Measurements from ENCODE around the gene ABTB1.

Gene ABTB1

DNA sequence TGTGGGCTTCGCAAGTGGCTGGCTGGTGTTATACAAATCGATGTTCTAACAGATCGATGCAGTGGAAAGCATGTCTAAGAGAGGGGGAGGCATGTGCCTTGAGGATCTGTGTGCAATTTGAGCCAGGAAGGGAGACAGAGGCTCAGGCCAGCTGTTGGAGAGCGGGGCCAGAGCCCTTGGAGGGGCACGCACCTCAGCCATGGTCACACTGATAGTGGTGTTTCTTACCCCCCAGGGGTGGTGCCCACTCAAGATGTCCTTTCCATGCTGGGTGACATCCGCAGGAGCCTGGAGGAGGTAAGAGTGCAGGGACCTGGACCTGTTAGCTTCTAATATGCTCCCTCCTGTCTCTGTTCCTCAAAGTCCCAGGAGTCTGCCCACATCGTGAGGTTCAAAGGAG is 3.8 kb upstream of the ABTB1 start:
- FAIRE-seq (no peak), DNase-seq (ENCODE audit: insufficient read length, low spot score) (no peak)
- TF ChIP-seq PAX5 (IDR thresholded peaks at IDR 0.05; ENCODE audit: insufficient read depth, low read length, severe bottlenecking) (no peak), SPI1 (IDR thresholded peaks at IDR 0.05; ENCODE audit: low read depth, low read length) (no peak), POU2F2 (IDR thresholded peaks at IDR 0.05; ENCODE audit: low read depth, low read length) (no peak), TAF1 (IDR thresholded peaks at IDR 0.05; ENCODE audit: low read depth, low read length) (no peak), POLR2A (IDR thresholded peaks at IDR 0.05; ENCODE audit: low read depth, low read length) (no peak), POLR2AphosphoS5 (IDR thresholded peaks at IDR 0.05; ENCODE audit: low read depth, low read length) (no peak)

DNA sequence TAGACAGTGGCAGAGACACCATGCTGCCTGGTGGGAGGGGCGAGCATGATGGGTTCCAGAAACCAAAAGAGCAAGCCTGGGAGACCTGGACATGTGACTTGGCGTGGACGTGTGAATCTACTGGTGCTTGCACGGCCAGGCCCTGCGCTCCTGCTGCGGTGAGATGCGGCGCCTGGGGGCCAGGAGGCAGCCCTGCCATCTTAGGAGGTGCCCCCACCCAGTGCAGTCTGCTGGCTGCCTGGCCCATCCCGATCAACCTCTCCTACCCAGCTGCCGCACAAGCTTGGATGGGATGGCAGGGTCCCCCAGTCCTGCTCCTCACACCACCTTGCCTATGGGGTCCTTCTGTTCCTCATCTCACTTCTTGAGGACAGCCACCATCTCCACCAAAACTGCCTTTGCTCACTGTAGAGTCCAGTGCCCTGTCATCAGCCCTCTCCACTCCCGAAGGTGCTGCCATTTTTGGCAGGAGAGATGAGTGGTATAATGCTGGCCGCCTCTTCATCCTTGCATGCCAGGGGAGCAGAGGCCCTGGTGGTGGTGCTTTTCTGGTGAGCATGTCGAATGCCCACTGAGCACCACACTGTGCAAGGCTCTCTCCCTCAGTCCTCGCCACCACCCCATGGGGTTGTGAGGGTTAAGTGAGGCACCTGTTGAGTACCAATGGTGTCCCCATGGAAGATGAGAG is 3.1 kb upstream of the ABTB1 start:
- no peak for DNase-seq (ENCODE audit: insufficient read length, low spot score)
- TF ChIP-seq PAX5 (IDR thresholded peaks at IDR 0.05; ENCODE audit: insufficient read depth, low read length, severe bottlenecking): no peak
- no peak for TF ChIP-seq POU2F2 (IDR thresholded peaks at IDR 0.05; ENCODE audit: low read depth, low read length)
- no peak for TF ChIP-seq POLR2AphosphoS5 (IDR thresholded peaks at IDR 0.05; ENCODE audit: low read depth, low read length)
- TF ChIP-seq POLR2A (IDR thresholded peaks at IDR 0.05; ENCODE audit: low read depth, low read length): no peak
- TF ChIP-seq SPI1 (IDR thresholded peaks at IDR 0.05; ENCODE audit: low read depth, low read length): no peak
- TF ChIP-seq TAF1 (IDR thresholded peaks at IDR 0.05; ENCODE audit: low read depth, low read length): no peak
- FAIRE-seq: no peak

DNA sequence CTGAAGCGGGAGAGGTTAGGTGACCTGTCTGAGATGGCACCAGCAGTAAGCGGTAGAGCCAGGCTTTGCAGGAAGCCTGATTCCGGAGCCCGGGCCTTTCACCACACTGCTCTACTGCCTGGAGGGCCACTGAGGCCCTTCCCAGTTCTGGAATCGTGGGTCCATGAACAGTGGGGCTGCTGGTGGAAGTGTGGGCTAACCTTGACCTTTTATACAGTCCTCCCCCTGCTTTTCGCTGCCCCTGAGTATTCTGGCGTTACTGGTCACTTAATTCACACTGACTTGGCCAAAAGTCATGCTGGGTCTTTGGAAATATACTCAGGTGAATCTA is 2.6 kb upstream of the ABTB1 start:
- TF ChIP-seq TAF1 (IDR thresholded peaks at IDR 0.05; ENCODE audit: low read depth, low read length) (no peak), PAX5 (IDR thresholded peaks at IDR 0.05; ENCODE audit: insufficient read depth, low read length, severe bottlenecking) (no peak), POU2F2 (IDR thresholded peaks at IDR 0.05; ENCODE audit: low read depth, low read length) (no peak), SPI1 (IDR thresholded peaks at IDR 0.05; ENCODE audit: low read depth, low read length) (no peak), POLR2AphosphoS5 (IDR thresholded peaks at IDR 0.05; ENCODE audit: low read depth, low read length) (no peak), POLR2A (IDR thresholded peaks at IDR 0.05; ENCODE audit: low read depth, low read length) (no peak)
- FAIRE-seq (no peak), DNase-seq (ENCODE audit: insufficient read length, low spot score) (no peak)

DNA sequence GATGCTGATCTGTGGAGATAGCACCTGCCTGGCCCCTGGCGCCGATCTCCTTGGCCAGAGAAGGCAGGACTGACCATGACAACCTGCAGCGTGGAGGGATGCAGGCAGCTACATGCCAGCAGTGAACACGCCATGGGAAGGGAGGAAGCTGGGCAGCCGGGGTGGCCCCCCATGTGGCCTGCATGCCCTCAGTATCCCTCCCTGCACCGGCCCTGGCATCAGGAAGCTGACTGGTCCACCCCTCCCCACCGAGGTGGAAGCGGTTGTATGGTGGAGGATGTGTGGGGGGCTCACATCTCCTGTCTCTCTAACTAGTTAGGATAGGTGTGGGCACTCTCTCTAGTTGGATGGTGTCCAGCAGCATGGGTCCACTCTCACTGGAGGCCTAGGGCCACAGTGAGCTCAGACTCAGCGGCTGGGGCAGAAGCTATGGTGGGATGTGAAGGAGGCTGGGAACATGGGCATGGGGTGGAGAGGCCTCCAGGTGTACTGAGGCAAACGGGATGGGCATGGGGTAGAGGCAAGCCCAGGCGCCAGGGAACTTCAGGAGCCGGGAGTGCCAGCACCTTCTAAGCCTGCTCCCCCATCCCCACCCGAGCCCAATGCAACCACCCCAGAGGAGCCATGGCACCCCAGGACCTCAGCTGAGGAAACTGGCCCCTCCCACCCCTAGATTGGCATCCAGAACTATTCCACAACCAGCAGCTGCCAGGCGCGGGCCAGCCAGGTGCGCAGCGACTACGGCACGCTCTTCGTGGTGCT is 1.8 kb upstream of the ABTB1 start:
- TF ChIP-seq SPI1 (IDR thresholded peaks at IDR 0.05; ENCODE audit: low read depth, low read length) (no peak), POLR2AphosphoS5 (IDR thresholded peaks at IDR 0.05; ENCODE audit: low read depth, low read length) (no peak), PAX5 (IDR thresholded peaks at IDR 0.05; ENCODE audit: insufficient read depth, low read length, severe bottlenecking) (no peak), POU2F2 (IDR thresholded peaks at IDR 0.05; ENCODE audit: low read depth, low read length) (no peak), TAF1 (IDR thresholded peaks at IDR 0.05; ENCODE audit: low read depth, low read length) (no peak), POLR2A (IDR thresholded peaks at IDR 0.05; ENCODE audit: low read depth, low read length) (no peak)
- DNase-seq (ENCODE audit: insufficient read length, low spot score) (no peak), FAIRE-seq (no peak)

DNA sequence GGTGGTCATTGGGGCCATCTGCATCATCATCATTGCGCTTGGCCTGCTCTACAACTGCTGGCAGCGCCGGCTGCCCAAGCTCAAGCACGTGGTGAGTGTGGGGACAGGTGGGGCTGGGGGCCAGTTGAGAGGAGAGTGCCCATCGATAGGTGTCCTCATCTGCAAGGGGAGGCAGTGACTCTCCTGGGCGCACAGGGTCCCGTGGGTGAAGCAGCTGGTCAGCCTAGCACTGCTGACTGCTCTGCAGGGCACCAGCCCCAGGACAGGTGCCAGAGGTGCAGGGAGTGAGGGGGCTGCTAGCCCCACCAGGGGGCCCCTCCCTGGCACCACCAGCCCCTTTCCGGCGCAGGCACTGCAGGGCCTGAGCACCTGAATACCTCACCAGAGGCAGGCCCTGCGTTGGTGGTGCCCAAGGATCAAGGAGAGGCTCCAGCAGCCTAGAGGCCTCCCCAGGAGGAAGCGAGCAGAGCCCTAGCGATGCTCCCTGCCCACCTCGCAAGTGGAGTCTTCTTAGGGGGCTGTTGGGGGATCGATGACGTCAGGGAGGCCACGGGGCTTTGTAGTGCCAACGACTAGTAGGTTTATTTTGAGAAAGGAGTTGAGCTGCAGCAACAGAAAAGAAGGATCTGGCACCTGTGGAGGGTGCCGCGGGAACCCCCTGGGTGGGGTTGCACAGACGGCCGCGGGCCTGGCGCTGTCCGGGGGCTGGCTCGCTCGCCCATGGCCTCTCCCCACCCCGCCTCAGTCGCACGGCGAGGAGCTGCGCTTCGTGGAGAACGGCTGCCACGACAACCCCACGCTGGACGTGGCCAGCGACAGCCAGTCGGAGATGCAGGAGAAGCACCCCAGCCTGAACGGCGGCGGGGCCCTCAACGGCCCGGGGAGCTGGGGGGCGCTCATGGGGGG is 976 bp upstream of the ABTB1 start:
- no peak for TF ChIP-seq TAF1 (IDR thresholded peaks at IDR 0.05; ENCODE audit: low read depth, low read length)
- TF ChIP-seq SPI1 (IDR thresholded peaks at IDR 0.05; ENCODE audit: low read depth, low read length): no peak
- TF ChIP-seq POLR2AphosphoS5 (IDR thresholded peaks at IDR 0.05; ENCODE audit: low read depth, low read length): no peak; the same call in 1 of the 2 replicates
- no peak for TF ChIP-seq POLR2A (IDR thresholded peaks at IDR 0.05; ENCODE audit: low read depth, low read length)
- TF ChIP-seq POU2F2 (IDR thresholded peaks at IDR 0.05; ENCODE audit: low read depth, low read length): no peak
- no peak for TF ChIP-seq PAX5 (IDR thresholded peaks at IDR 0.05; ENCODE audit: insufficient read depth, low read length, severe bottlenecking)
- FAIRE-seq (peak; percentile 93), DNase-seq (ENCODE audit: insufficient read length, low spot score) (peak; percentile 71)

DNA sequence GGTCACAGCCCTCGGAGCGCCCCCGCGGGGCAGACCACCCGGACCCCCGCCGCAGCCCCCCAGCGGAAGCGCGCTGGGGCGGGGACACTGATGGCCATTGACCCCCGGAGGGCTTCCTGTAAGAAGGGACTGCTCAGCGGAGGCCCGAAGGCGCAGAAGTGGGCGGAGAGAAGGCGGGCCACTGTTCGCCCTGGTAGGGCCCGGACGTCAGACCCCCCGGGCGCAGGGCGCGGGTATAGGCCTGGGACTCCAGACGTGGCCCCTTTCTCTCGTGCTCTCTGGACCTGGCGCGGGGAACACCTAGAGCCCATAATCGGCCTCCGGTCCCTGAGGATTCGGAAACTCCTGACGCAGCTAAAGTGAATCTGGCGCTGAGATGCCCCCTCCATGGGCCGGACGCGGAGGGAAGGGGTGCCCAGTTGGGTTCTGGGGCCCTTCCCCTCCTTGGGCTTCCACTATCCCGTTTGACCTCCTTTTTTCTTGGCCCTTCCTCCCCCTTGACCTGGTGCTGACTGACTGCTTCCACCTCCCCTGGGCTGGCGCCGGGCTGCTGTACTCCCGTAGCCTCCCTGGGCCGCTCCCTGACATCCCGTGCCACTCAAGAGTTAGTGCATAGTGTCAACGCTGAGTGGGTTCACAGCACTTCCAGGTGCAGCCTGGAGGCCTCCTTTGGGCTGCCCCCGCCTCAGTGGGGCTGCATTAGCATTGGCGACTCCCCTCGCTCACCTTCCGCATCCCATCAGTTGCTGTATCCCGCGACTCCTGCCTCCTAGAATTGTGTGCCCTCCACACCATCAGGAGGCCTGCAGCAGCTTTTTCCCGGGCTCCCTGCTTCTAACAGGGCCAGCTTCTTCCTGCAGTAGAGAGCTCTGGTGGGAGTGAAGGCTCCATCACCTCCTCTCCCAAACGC is 694 bp downstream of the ABTB1 start:
- TF ChIP-seq PAX5 (IDR thresholded peaks at IDR 0.05; ENCODE audit: insufficient read depth, low read length, severe bottlenecking): no peak
- TF ChIP-seq POLR2AphosphoS5 (IDR thresholded peaks at IDR 0.05; ENCODE audit: low read depth, low read length): no peak
- TF ChIP-seq POLR2A (IDR thresholded peaks at IDR 0.05; ENCODE audit: low read depth, low read length): no peak
- TF ChIP-seq SPI1 (IDR thresholded peaks at IDR 0.05; ENCODE audit: low read depth, low read length): no peak
- TF ChIP-seq POU2F2 (IDR thresholded peaks at IDR 0.05; ENCODE audit: low read depth, low read length): no peak
- TF ChIP-seq TAF1 (IDR thresholded peaks at IDR 0.05; ENCODE audit: low read depth, low read length): no peak
- FAIRE-seq (peak; percentile 33), DNase-seq (ENCODE audit: insufficient read length, low spot score) (peak; percentile 52)

DNA sequence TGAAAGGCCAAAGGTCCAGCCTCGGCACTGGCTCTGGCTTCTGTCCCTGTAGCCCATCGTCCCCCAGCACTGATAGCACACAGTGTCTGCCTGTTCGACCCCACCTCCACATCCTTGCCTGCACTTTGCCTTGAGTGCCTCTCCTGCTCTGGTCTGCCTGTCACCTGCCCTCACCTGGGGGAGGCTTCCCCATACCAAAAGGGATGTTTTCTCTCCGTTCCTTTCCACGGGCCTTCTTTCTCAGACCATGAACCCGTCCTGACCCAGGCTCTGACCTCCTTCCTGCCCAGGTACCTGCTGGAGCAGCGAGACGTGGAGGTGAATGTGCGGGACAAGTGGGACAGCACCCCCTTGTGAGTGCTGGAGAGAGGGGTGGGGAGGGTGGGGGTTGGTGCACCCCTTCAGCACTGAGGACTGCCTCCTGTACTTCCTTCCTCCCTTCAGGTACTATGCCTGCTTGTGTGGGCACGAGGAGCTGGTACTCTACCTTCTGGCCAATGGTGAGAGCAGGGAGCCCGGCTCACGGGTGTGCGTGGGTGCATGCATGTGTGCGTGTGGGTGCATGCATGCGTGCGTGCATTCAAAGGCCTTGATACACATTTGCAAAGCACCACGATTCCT is 1.5 kb downstream of the ABTB1 start:
- DNase-seq (ENCODE audit: insufficient read length, low spot score): no peak
- TF ChIP-seq TAF1 (IDR thresholded peaks at IDR 0.05; ENCODE audit: low read depth, low read length) (no peak), POLR2AphosphoS5 (IDR thresholded peaks at IDR 0.05; ENCODE audit: low read depth, low read length) (no peak), PAX5 (IDR thresholded peaks at IDR 0.05; ENCODE audit: insufficient read depth, low read length, severe bottlenecking) (no peak)
- FAIRE-seq: no peak

DNA sequence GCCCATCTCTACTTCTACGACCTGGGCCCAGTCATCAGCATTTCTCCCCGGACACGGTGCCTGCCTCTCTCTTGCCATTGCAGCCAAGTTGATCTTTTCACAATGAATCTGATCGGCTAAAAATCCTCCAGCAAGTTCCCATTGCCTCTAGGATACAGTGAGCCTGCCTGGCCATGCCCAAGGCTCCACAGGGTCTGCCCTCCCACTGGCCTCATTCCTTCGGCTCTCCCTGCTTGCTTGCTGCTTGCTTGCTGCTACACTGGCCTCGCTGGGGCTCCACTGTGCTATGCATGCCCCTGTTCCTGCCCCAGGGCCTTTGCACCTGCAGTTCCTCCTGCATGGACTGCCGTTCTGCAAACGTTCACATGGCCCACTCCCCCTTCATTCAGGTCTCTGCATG is 2.0 kb downstream of the ABTB1 start:
- TF ChIP-seq POU2F2 (IDR thresholded peaks at IDR 0.05; ENCODE audit: low read depth, low read length) (no peak), POLR2A (IDR thresholded peaks at IDR 0.05; ENCODE audit: low read depth, low read length) (no peak), PAX5 (IDR thresholded peaks at IDR 0.05; ENCODE audit: insufficient read depth, low read length, severe bottlenecking) (no peak), SPI1 (IDR thresholded peaks at IDR 0.05; ENCODE audit: low read depth, low read length) (no peak), POLR2AphosphoS5 (IDR thresholded peaks at IDR 0.05; ENCODE audit: low read depth, low read length) (no peak), TAF1 (IDR thresholded peaks at IDR 0.05; ENCODE audit: low read depth, low read length) (no peak)
- DNase-seq (ENCODE audit: insufficient read length, low spot score) (no peak), FAIRE-seq (no peak)

Data from GM12891 (cell line).